SK-N-SH (cell line): ENCODE results near the gene TRIM60. TPM values are rescaled to one million over a fixed set of nuclear protein-coding genes. Genes with fewer than 3 reads are reported as not detected.

Source experiments
- CTCF ChIA-PET: fragments of 300-600, 350-600 bp; formaldehyde crosslinking; extraction: SDS; loops from one replicate; lab custom pipeline; 2021; lab: Yijun Ruan, JAX
- POLR2A ChIA-PET: fragments of 350-600 bp; sonication (Branson Sonifier 250); formaldehyde crosslinking; extraction: SDS; loops from one replicate; lab custom pipeline; 2020; ENCODE audit warnings: antibody characterized with exemption, inconsistent platforms; lab: Yijun Ruan, JAX
- DNase-seq: peaks from one replicate; pipeline ENCODE4 v3.0.0; 2012
- H2AFZ ChIP-seq: fragments of 200-600 bp; sonication (generic); 2 replicates; pipeline ENCODE4 v1.8.1; 2016; ENCODE audit warnings: antibody characterized with exemption, mild to moderate bottlenecking, low read depth
- H3F3A ChIP-seq: fragments of 200-600 bp; sonication (generic); replicated peaks from 2 replicates; pipeline ENCODE3; 2016; ENCODE audit warnings: antibody characterized with exemption, mild to moderate bottlenecking; ENCODE audit not compliant: insufficient read depth
- H3K27ac ChIP-seq, 2 experiments: fragments of 200-500 bp in 1 of 2; fragments of 200-600 bp in 1 of 2; sonication (Bioruptor generic) in 1 of 2; sonication (generic), shearing (Covaris generic) in 1 of 2; 2 replicates each; pipeline versions ENCODE4 v1.5.1 to v1.6.1; 2014 to 2016; ENCODE audit warnings: low read depth in 2 of 2, inconsistent platforms in 1 of 2, low read length in 1 of 2, mild to moderate bottlenecking in 1 of 2, mixed read lengths in 1 of 2
- H3K27me3 ChIP-seq: fragments of 200-600 bp; sonication (generic), shearing (Covaris generic); 2 replicates; pipeline ENCODE4 v1.6.1; 2016; ENCODE audit warnings: mixed run types; ENCODE audit not compliant: insufficient read depth
- H3K36me3 ChIP-seq, 2 experiments: fragments of 200-500 bp in 1 of 2; fragments of 200-600 bp in 1 of 2; sonication (Bioruptor generic) in 1 of 2; sonication (generic) in 1 of 2; replicated peaks in 1 of 2; 2 replicates each; pipeline versions ENCODE3 to v1.5.1; 2014 to 2016; ENCODE audit warnings: low read length in 1 of 2, mild to moderate bottlenecking in 1 of 2; ENCODE audit not compliant: insufficient read depth in 2 of 2, control insufficient read depth in 1 of 2
- H3K4me1 ChIP-seq, 2 experiments: fragments of 200-500 bp in 1 of 2; fragments of 200-600 bp in 1 of 2; sonication (Bioruptor generic) in 1 of 2; sonication (generic), shearing (Covaris generic) in 1 of 2; 2 replicates each; pipeline versions ENCODE4 v1.5.1 to v1.6.1; 2014 to 2016; ENCODE audit warnings: low read depth in 1 of 2, low read length in 1 of 2, mixed run types in 1 of 2; ENCODE audit not compliant: insufficient read depth in 2 of 2, control insufficient read depth in 1 of 2
- H3K4me2 ChIP-seq: fragments of 200-600 bp; sonication (generic), shearing (Covaris generic); 2 replicates; pipeline ENCODE4 v1.6.1; 2017; ENCODE audit warnings: mixed run types
- H3K4me3 ChIP-seq, 2 experiments: fragments of 200-500 bp in 1 of 2; fragments of 200-600 bp in 1 of 2; sonication (Bioruptor generic) in 1 of 2; sonication (generic), shearing (Covaris generic) in 1 of 2; 2 replicates each; pipeline versions ENCODE4 v1.5.1 to v1.8.1; 2014 to 2016; ENCODE audit warnings: low read depth in 2 of 2, inconsistent platforms in 1 of 2, low read length in 1 of 2, mild to moderate bottlenecking in 1 of 2, mixed read lengths in 1 of 2, moderate library complexity in 1 of 2
- H3K79me2 ChIP-seq: fragments of 200-600 bp; sonication (generic); 2 replicates; pipeline ENCODE4 v1.8.1; 2017; ENCODE audit warnings: mild to moderate bottlenecking; ENCODE audit not compliant: insufficient read depth
- H3K9ac ChIP-seq: fragments of 200-600 bp; sonication (generic); 2 replicates; pipeline ENCODE4 v1.6.1; 2017; ENCODE audit warnings: mixed run types
- H3K9me2 ChIP-seq: fragments of 200-600 bp; sonication (generic); 2 replicates; pipeline ENCODE4 v1.6.1; 2017; ENCODE audit warnings: mixed run types
- H3K9me3 ChIP-seq: fragments of 200-600 bp; sonication (generic); 2 replicates; pipeline ENCODE4 v1.6.1; 2017; ENCODE audit warnings: mixed run types, mild to moderate bottlenecking, moderate library complexity
- H4K20me1 ChIP-seq: fragments of 200-600 bp; sonication (generic); 2 replicates; pipeline ENCODE4 v1.6.1; 2017; ENCODE audit warnings: mild to moderate bottlenecking, mixed run types; ENCODE audit not compliant: insufficient read depth
- ELF1 ChIP-seq: IDR thresholded peaks from 2 replicates; pipeline ENCODE4 v1.4.0; 2012
- EP300 ChIP-seq, 2 experiments: IDR thresholded peaks; 2 replicates each; pipeline versions ENCODE4 v1.4.0 to v1.6.1; 2012; ENCODE audit warnings: borderline replicate concordance in 1 of 2, low read depth in 1 of 2, low read length in 1 of 2
- FOXM1 ChIP-seq: IDR thresholded peaks from 2 replicates; pipeline ENCODE4 v1.4.0; 2012; ENCODE audit warnings: low read depth, mild to moderate bottlenecking
- GATA2 ChIP-seq: sonication (generic); formaldehyde crosslinking; IDR thresholded peaks from 2 replicates; pipeline ENCODE4 v1.5.0; 2020; ENCODE audit warnings: mild to moderate bottlenecking, missing genetic modification reagents
- RCOR1 ChIP-seq: fragments of 150-350 bp; IDR thresholded peaks from 2 replicates; pipeline ENCODE4 v1.6.1; 2017; ENCODE audit warnings: antibody characterized with exemption, low read length
- RFX5 ChIP-seq: IDR thresholded peaks from 2 replicates; pipeline ENCODE4 v1.6.1; 2012; ENCODE audit warnings: mild to moderate bottlenecking, improper control_type of control experiment, low read length
- RXRA ChIP-seq: IDR thresholded peaks from 2 replicates; pipeline ENCODE4 v1.4.0; 2012; ENCODE audit warnings: low read depth, mild to moderate bottlenecking, borderline replicate concordance
- TEAD4 ChIP-seq: IDR thresholded peaks from 2 replicates; pipeline ENCODE4 v1.4.0; 2012; ENCODE audit warnings: mild to moderate bottlenecking, borderline replicate concordance; ENCODE audit not compliant: insufficient read depth
- WGBS: methylation state at CpG from one replicate; pipeline ENCODE4 v1.1.6; 2017; ENCODE audit warnings: low lambda C conversion rate; 5-methylcytosine and 5-hydroxymethylcytosine counted together
- polyA plus RNA-seq, 3 experiments: library from polyadenylated mRNA; depleted of rRNA; stranded (reverse); fragments of >200 nt; gene quantifications; 2 replicates each; pipeline ENCODE4 v1.2.3, GENCODE V29; 2012
- small RNA-seq, 7 experiments: library from RNA; depleted of rRNA; stranded (forward); fragments of <200 nt; gene quantifications; one replicate each; pipeline ENCODE3, GENCODE V24; 2012
- TF ChIP-seq, protein P1 (sequence below): fragments of 200-600 bp; sonication (generic); IDR thresholded peaks from 2 replicates; pipeline ENCODE4 v1.6.1; 2017; ENCODE audit warnings: antibody characterized with exemption, mild to moderate bottlenecking, moderate library complexity
- TF ChIP-seq, protein P2 (sequence below): fragments of 150-350 bp; IDR thresholded peaks from 2 replicates; pipeline ENCODE4 v1.6.1; 2017; ENCODE audit warnings: antibody characterized with exemption, low read length, low read depth, borderline replicate concordance
- TF ChIP-seq, protein P3 (sequence below): IDR thresholded peaks from 2 replicates; pipeline ENCODE4 v1.4.0; 2012; ENCODE audit warnings: low read depth, borderline replicate concordance

TRIM60 gene
- polyA plus RNA-seq, 1 of the 3 experiments (the other 2 are of a cell fraction), result not detected

DNA sequence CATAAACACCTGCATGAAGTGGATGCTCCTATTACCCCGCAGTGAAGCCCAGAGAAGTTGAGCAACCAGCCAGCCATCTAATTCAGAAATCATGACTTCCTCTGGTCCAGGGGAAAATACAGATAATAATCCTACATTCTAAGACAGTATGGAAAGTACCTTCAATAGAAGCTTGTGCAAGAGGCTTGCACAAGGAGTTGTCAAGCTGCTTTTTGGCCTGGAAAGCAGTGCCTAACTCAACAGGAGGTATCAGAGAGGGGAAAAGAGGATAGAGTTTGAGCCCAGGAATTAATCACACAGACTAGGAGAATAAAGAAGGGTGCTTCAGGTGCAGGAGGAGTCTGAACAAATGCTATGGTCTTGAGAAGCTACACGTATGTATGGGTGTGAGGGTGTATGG, 54.1 kb downstream of the TRIM60 start (continued):
- no peak for TF ChIP-seq RXRA

DNA sequence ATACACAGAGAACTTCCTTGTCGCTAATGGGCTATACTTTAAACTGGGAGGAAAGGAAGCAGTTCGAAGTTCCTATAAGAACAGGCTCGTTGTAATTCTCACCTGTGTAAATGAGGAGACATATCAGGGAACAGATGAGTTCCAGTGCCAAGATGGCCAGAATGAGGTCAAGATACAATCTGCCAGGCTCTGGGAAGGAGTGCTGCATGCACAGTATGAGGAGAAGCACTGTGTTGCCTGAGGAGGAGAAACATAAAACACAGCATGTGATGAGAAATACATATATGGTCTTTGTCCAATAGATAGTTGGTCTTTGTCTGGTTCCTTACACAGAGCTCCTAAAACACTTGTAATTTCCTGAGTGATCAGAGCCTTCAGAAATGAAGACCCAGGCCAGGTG, 56.6 kb downstream of the TRIM60 start:
- H3K27ac ChIP-seq, result no peak overlapping the region
- peaks cover 3 to 6% of the 10 kb centered on the region in 2 experiments for H3K36me3 ChIP-seq
- CTCF ChIA-PET, result no interaction called here
- H3K79me2 ChIP-seq, result no peaks in the 10 kb centered on the region
- H3K4me1 ChIP-seq, result no peaks in the 10 kb centered on the region
- no peaks in the 10 kb centered on the region for H3K27me3 ChIP-seq
- H3K9ac ChIP-seq, result no peak overlapping the region
- no peak overlapping the region for H3K4me2 ChIP-seq
- no peaks in the 10 kb centered on the region for H4K20me1 ChIP-seq
- H3F3A ChIP-seq, result no peaks in the 10 kb centered on the region
- no peak overlapping the region for H3K4me3 ChIP-seq
- WGBS, result 97% methylated on average over 3 of the region's 3 CpGs
- no peak overlapping the region for H2AFZ ChIP-seq
- TF ChIP-seq FOXM1 (no peak), ELF1 (no peak), TEAD4 (no peak), EP300 (IDR thresholded peaks at IDR 0.05; ENCODE audit: borderline replicate concordance in 1 of 2, low read depth in 1 of 2, low read length in 1 of 2) (no peak), RCOR1 (no peak), RFX5 (no peak), GATA2 (CRISPR knock-in tag) (no peak)
- TF ChIP-seq, protein P1, sequence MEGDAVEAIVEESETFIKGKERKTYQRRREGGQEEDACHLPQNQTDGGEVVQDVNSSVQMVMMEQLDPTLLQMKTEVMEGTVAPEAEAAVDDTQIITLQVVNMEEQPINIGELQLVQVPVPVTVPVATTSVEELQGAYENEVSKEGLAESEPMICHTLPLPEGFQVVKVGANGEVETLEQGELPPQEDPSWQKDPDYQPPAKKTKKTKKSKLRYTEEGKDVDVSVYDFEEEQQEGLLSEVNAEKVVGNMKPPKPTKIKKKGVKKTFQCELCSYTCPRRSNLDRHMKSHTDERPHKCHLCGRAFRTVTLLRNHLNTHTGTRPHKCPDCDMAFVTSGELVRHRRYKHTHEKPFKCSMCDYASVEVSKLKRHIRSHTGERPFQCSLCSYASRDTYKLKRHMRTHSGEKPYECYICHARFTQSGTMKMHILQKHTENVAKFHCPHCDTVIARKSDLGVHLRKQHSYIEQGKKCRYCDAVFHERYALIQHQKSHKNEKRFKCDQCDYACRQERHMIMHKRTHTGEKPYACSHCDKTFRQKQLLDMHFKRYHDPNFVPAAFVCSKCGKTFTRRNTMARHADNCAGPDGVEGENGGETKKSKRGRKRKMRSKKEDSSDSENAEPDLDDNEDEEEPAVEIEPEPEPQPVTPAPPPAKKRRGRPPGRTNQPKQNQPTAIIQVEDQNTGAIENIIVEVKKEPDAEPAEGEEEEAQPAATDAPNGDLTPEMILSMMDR, result no peak
- TF ChIP-seq, protein P2, sequence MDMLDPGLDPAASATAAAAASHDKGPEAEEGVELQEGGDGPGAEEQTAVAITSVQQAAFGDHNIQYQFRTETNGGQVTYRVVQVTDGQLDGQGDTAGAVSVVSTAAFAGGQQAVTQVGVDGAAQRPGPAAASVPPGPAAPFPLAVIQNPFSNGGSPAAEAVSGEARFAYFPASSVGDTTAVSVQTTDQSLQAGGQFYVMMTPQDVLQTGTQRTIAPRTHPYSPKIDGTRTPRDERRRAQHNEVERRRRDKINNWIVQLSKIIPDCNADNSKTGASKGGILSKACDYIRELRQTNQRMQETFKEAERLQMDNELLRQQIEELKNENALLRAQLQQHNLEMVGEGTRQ, result no peak
- TF ChIP-seq, protein P3, sequence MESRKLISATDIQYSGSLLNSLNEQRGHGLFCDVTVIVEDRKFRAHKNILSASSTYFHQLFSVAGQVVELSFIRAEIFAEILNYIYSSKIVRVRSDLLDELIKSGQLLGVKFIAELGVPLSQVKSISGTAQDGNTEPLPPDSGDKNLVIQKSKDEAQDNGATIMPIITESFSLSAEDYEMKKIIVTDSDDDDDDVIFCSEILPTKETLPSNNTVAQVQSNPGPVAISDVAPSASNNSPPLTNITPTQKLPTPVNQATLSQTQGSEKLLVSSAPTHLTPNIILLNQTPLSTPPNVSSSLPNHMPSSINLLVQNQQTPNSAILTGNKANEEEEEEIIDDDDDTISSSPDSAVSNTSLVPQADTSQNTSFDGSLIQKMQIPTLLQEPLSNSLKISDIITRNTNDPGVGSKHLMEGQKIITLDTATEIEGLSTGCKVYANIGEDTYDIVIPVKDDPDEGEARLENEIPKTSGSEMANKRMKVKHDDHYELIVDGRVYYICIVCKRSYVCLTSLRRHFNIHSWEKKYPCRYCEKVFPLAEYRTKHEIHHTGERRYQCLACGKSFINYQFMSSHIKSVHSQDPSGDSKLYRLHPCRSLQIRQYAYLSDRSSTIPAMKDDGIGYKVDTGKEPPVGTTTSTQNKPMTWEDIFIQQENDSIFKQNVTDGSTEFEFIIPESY, result no peak
- POLR2A ChIA-PET, result no interaction called here
- H3K9me2 ChIP-seq, result no peaks in the 10 kb centered on the region
- no peaks in the 10 kb centered on the region for H3K9me3 ChIP-seq
- no peak for DNase-seq

Small RNA genes lying within 50 kb of the gene (small RNA-seq; reads per million reads assigned to genes)
- gene AC106872.12, result 0 reads per million in 7 experiments

Other genes with a start within 250 kb of the TRIM60 start
- not detected in 2 replicates for gene APELA, start 154.8 kb upstream of the TRIM60 start, polyA plus RNA-seq (2012; rRNA removed)
- not detected in 2 replicates for gene TRIM61, start 54.3 kb upstream of the TRIM60 start, polyA plus RNA-seq (2012; rRNA removed)
- not detected in 2 replicates for gene TRIM75, start 21.9 kb downstream of the TRIM60 start, polyA plus RNA-seq (2012; rRNA removed)
- gene TMEM192, start 80.9 kb downstream of the TRIM60 start, polyA plus RNA-seq (2012; rRNA removed), result 9.1 and 14.4 TPM in 2 replicates
- gene KLHL2, start 175.6 kb downstream of the TRIM60 start, polyA plus RNA-seq (2012; rRNA removed), result 25.0 and 36.0 TPM in 2 replicates